Mesenchymal stem cell (in vitro differentiated cells and primary cell): Measurements from ENCODE around the gene PDE8A.

Experiments
- DNase-seq: peaks from one replicate; pipeline ENCODE4 v3.0.0-alpha.2; 2013
- H2AFZ ChIP-seq: one replicate; pipeline ENCODE4 v1.6.1; 2013; ENCODE audit warnings: low read depth, mild to moderate bottlenecking, control low read depth, inconsistent platforms, low read length, moderate library complexity
- H2AK5ac ChIP-seq: 2 replicates; pipeline ENCODE4 v1.6.1; 2013; ENCODE audit warnings: low read length, moderate library complexity, mild to moderate bottlenecking, inconsistent platforms; ENCODE audit not compliant: severe bottlenecking
- H2BK120ac ChIP-seq: one replicate; pipeline ENCODE4 v1.6.1; 2013; ENCODE audit warnings: low read depth, mild to moderate bottlenecking, inconsistent platforms, low read length, moderate library complexity
- H2BK12ac ChIP-seq, 2 experiments: one replicate each; pipeline ENCODE4 v1.6.1; 2013; ENCODE audit warnings: inconsistent platforms in 2 of 2, low read length in 2 of 2, mild to moderate bottlenecking in 2 of 2, moderate library complexity in 2 of 2, control low read depth in 1 of 2
- H2BK15ac ChIP-seq: one replicate; pipeline ENCODE4 v1.6.1; 2013; ENCODE audit warnings: mild to moderate bottlenecking, low read depth, inconsistent platforms; ENCODE audit not compliant: poor library complexity, severe bottlenecking
- H2BK5ac ChIP-seq: 2 replicates; pipeline ENCODE4 v1.6.1; 2013; ENCODE audit warnings: low read depth, mild to moderate bottlenecking, low read length, control low read depth, inconsistent platforms; ENCODE audit not compliant: poor library complexity, severe bottlenecking
- H3K14ac ChIP-seq, 2 experiments: one replicate each; pipeline ENCODE4 v1.6.1; 2013; ENCODE audit warnings: inconsistent platforms in 2 of 2, low read length in 2 of 2, control low read depth in 1 of 2, mild to moderate bottlenecking in 1 of 2, moderate library complexity in 1 of 2
- H3K18ac ChIP-seq, 2 experiments: one replicate each; pipeline ENCODE4 v1.6.1; 2013; ENCODE audit warnings: inconsistent platforms in 2 of 2, low read length in 2 of 2, control low read depth in 1 of 2, low read depth in 1 of 2, mild to moderate bottlenecking in 1 of 2
- H3K23ac ChIP-seq, 2 experiments: one replicate each; pipeline ENCODE4 v1.6.1; 2013; ENCODE audit warnings: inconsistent platforms in 2 of 2, low read length in 2 of 2, mild to moderate bottlenecking in 2 of 2, moderate library complexity in 2 of 2, control low read depth in 1 of 2
- H3K27ac ChIP-seq: 2 replicates; pipeline ENCODE4 v1.5.1; 2013; ENCODE audit warnings: mild to moderate bottlenecking, moderate library complexity, low read length, control low read depth, inconsistent platforms; ENCODE audit not compliant: poor library complexity, severe bottlenecking
- H3K27me3 ChIP-seq, 2 experiments: 2 replicates each; pipeline versions ENCODE4 v1.6.1 to v1.7.0; 2013; ENCODE audit warnings: low read length in 2 of 2, mild to moderate bottlenecking in 2 of 2, moderate library complexity in 2 of 2, control low read depth in 1 of 2, inconsistent platforms in 1 of 2; ENCODE audit not compliant: control insufficient read depth in 1 of 2, insufficient read depth in 1 of 2
- H3K36me3 ChIP-seq, 2 experiments: 2 replicates each; pipeline versions ENCODE4 v1.6.1 to v1.7.0; 2013; ENCODE audit warnings: low read length in 2 of 2, control low read depth in 1 of 2, inconsistent platforms in 1 of 2, low read depth in 1 of 2, mild to moderate bottlenecking in 1 of 2; ENCODE audit not compliant: insufficient read depth in 2 of 2, control insufficient read depth in 1 of 2
- H3K4ac ChIP-seq, 2 experiments: one replicate each; pipeline ENCODE4 v1.6.1; 2013; ENCODE audit warnings: inconsistent platforms in 2 of 2, low read length in 2 of 2, mild to moderate bottlenecking in 2 of 2, moderate library complexity in 2 of 2, control low read depth in 1 of 2, low read depth in 1 of 2
- H3K4me1 ChIP-seq: 2 replicates; pipeline ENCODE4 v1.6.1; 2013; ENCODE audit warnings: low read depth, low read length, control low read depth; ENCODE audit not compliant: control insufficient read depth, insufficient read depth
- H3K4me2 ChIP-seq: 2 replicates; pipeline ENCODE4 v1.6.1; 2013; ENCODE audit warnings: low read length, mild to moderate bottlenecking, inconsistent platforms; ENCODE audit not compliant: poor library complexity, severe bottlenecking
- H3K4me3 ChIP-seq, 2 experiments: 2 replicates each; pipeline versions ENCODE4 v1.5.1 to v1.7.0; 2013; ENCODE audit warnings: low read length in 2 of 2, mild to moderate bottlenecking in 2 of 2, control low read depth in 1 of 2, low read depth in 1 of 2; ENCODE audit not compliant: insufficient read depth in 1 of 2
- H3K79me1 ChIP-seq: replicated peaks from 2 replicates; pipeline ENCODE4 v1.6.1; 2013; ENCODE audit warnings: mild to moderate bottlenecking, control low read depth, low read length, inconsistent platforms; ENCODE audit not compliant: poor library complexity, severe bottlenecking
- H3K9ac ChIP-seq: 2 replicates; pipeline ENCODE4 v1.7.0; 2013; ENCODE audit warnings: mild to moderate bottlenecking, low read length, moderate library complexity
- H3K9me3 ChIP-seq: 2 replicates; pipeline ENCODE4 v1.7.0; 2013; ENCODE audit warnings: mild to moderate bottlenecking, low read length; ENCODE audit not compliant: control insufficient read depth
- H4K8ac ChIP-seq: one replicate; pipeline ENCODE4 v1.6.1; 2013; ENCODE audit warnings: inconsistent platforms, mild to moderate bottlenecking, low read length, moderate library complexity
- H4K91ac ChIP-seq: one replicate; pipeline ENCODE4 v1.6.1; 2013; ENCODE audit warnings: mild to moderate bottlenecking, low read length, inconsistent platforms
- WGBS: methylation state at CpG from one replicate; pipeline ENCODE4 v1.1.7; 2013; ENCODE audit warnings: mixed read lengths; 5-methylcytosine and 5-hydroxymethylcytosine counted together

PDE8A gene

GRCh38 chr15:84976746-84977345 is 4.8 kb upstream of the PDE8A start:
- no peak overlapping the region for H2BK15ac ChIP-seq
- no peak overlapping the region for H2BK5ac ChIP-seq
- H3K14ac ChIP-seq: no peak overlapping the region
- no peak for DNase-seq
- no peak overlapping the region for H4K91ac ChIP-seq
- peaks cover 8% of the 10 kb centered on the region for H3K4me1 ChIP-seq
- no peaks in the 10 kb centered on the region for H3K36me3 ChIP-seq
- H3K27me3 ChIP-seq: peaks cover 0 to 7% of the 10 kb centered on the region in 2 experiments
- H2BK120ac ChIP-seq: no peak overlapping the region
- H3K9ac ChIP-seq: no peak overlapping the region
- H3K27ac ChIP-seq: no peak overlapping the region
- H2BK12ac ChIP-seq: no peak overlapping the region
- H3K18ac ChIP-seq: no peak overlapping the region
- no peak overlapping the region for H4K8ac ChIP-seq
- no peak overlapping the region for H3K4me2 ChIP-seq
- H3K4me3 ChIP-seq: no peak overlapping the region
- no peak overlapping the region for H2AK5ac ChIP-seq
- 98% methylated on average over 8 of the region's 10 CpGs for WGBS
- H3K23ac ChIP-seq: no peak overlapping the region
- no peak overlapping the region for H3K4ac ChIP-seq
- H3K9me3 ChIP-seq: no peaks in the 10 kb centered on the region
- no peaks in the 10 kb centered on the region for H3K79me1 ChIP-seq
- H2AFZ ChIP-seq: no peak overlapping the region

- Histone ChIP-seq H3K9me3 (no peaks in the 10 kb centered on the region), H3K27ac (no peak overlapping the region), H4K8ac (peak overlapping the region; percentile 47), H2BK12ac (peak overlapping the region in 1 of 2 experiments; percentile 54), H4K91ac (peak overlapping the region; percentile 11), H3K4me3 (peak overlapping the region in 1 of 2 experiments; percentile 96), H3K79me1 (peaks cover 1% of the 10 kb centered on the region), H3K9ac (peak overlapping the region; percentile 89), H3K4ac (peak overlapping the region in 1 of 2 experiments; percentile 29), H3K14ac (no peak overlapping the region), H2BK15ac (no peak overlapping the region), H3K27me3 (peaks cover 0 to 4% of the 10 kb centered on the region in 2 experiments), H2AK5ac (no peak overlapping the region), H3K23ac (no peak overlapping the region), H3K18ac (peak overlapping the region in 1 of 2 experiments; percentile 18), H2BK120ac (no peak overlapping the region), H3K4me1 (peaks cover 10% of the 10 kb centered on the region), H2AFZ (no peak overlapping the region), H2BK5ac (no peak overlapping the region), H3K36me3 (no peaks in the 10 kb centered on the region), H3K4me2 (peak overlapping the region; percentile 44)
- 13% methylated on average over 16 of the region's 16 CpGs for WGBS
- peak; percentile 34 for DNase-seq
Observed at GRCh38 chr15:84979651-84980050, 2.0 kb upstream of the PDE8A start.

GRCh38 chr15:84980196-84981053 is 1.2 kb upstream of the PDE8A start:
- Histone ChIP-seq H2AK5ac (no peak overlapping the region), H3K4me3 (peak overlapping the region; percentile 81 to 96), H3K27me3 (peaks cover 0 to 4% of the 10 kb centered on the region in 2 experiments), H4K91ac (peak overlapping the region; percentile 25), H3K14ac (peak overlapping the region in 1 of 2 experiments; percentile 67), H4K8ac (peak overlapping the region; percentile 81), H2BK120ac (peak overlapping the region; percentile 89), H2AFZ (peak overlapping the region; percentile 96), H3K4me2 (peak overlapping the region; percentile 91), H3K27ac (peak overlapping the region; percentile 79), H3K79me1 (peaks cover 1% of the 10 kb centered on the region), H3K18ac (peak overlapping the region; percentile 77 to 90), H2BK12ac (peak overlapping the region; percentile 71 to 76), H3K4me1 (peaks cover 10% of the 10 kb centered on the region), H2BK5ac (peak overlapping the region; percentile 35), H3K9ac (peak overlapping the region; percentile 89), H3K4ac (peak overlapping the region in 1 of 2 experiments; percentile 9), H2BK15ac (no peak overlapping the region), H3K23ac (peak overlapping the region in 1 of 2 experiments; percentile 6), H3K36me3 (no peaks in the 10 kb centered on the region), H3K9me3 (no peaks in the 10 kb centered on the region)
- DNase-seq: peak; percentile 94
- WGBS: under 1% methylated on average over 59 of the region's 66 CpGs
